Glutamatergic neuron (in vitro differentiated cells): Measurements from ENCODE around the gene RASA3. TPM values are rescaled to one million over a fixed set of nuclear protein-coding genes. Genes with fewer than 3 reads are reported as not detected.

Experiments
- DNase-seq: peaks from one replicate; pipeline ENCODE4 v3.0.0; 2022
- H3K27ac Mint-ChIP-seq: one replicate; pipeline ENCODE4 v1.8.0; 2020; ENCODE audit warnings: mild to moderate bottlenecking, mixed read lengths, inconsistent platforms; ENCODE audit not compliant: unreplicated experiment
- H3K27me3 Mint-ChIP-seq: one replicate; pipeline ENCODE4 v1.8.0; 2020; ENCODE audit warnings: mild to moderate bottlenecking, moderate library complexity, mixed read lengths, inconsistent platforms; ENCODE audit not compliant: unreplicated experiment
- H3K36me3 Mint-ChIP-seq: one replicate; pipeline ENCODE4 v1.8.0; 2020; ENCODE audit warnings: mild to moderate bottlenecking, mixed read lengths, inconsistent platforms; ENCODE audit not compliant: unreplicated experiment
- H3K4me1 Mint-ChIP-seq: one replicate; pipeline ENCODE4 v1.8.0; 2020; ENCODE audit warnings: mild to moderate bottlenecking, low read depth, mixed read lengths, inconsistent platforms; ENCODE audit not compliant: unreplicated experiment
- H3K4me3 Mint-ChIP-seq: one replicate; pipeline ENCODE4 v1.8.0; 2020; ENCODE audit warnings: mild to moderate bottlenecking, mixed read lengths, inconsistent platforms; ENCODE audit not compliant: unreplicated experiment
- H3K9me3 Mint-ChIP-seq: one replicate; pipeline ENCODE4 v1.8.0; 2020; ENCODE audit warnings: mild to moderate bottlenecking, moderate library complexity, mixed read lengths, inconsistent platforms; ENCODE audit not compliant: unreplicated experiment
- CTCF ChIP-seq: fragments of 200-600 bp; sonication (generic); IDR thresholded peaks from one replicate; pipeline ENCODE4 v1.5.0; 2021; ENCODE audit not compliant: partially characterized antibody, unreplicated experiment
- total RNA-seq: library from RNA; stranded (reverse); fragmentation: NEBNext Ultra II Directional; extraction: Animal tissue kit (Norgen Biotek cat#: 25700); gene quantifications from one replicate; pipeline ENCODE4 v1.2.1, GENCODE V29; 2021; ENCODE audit not compliant: unreplicated experiment

The RASA3 gene
- total RNA-seq, 1 donor from 2014 or later = 15.2 TPM

- Mint-ChIP-seq H3K27me3 (peaks cover under 1% of the 10 kb centered on the region), H3K4me3 (no peak overlapping the region)
Observed at GRCh38 chr13:114032126-114032799, 100.2 kb downstream of the RASA3 start.

GRCh38 chr13:114031631-114032030, 100.8 kb downstream of the RASA3 start:
- DNase-seq = no peak

More at GRCh38 chr13:114032126-114032799, 100.2 kb downstream of the RASA3 start:
- TF ChIP-seq CTCF = no peak
- peaks cover 15% of the 10 kb centered on the region for H3K4me1 Mint-ChIP-seq
- H3K36me3 Mint-ChIP-seq = peaks cover 5% of the 10 kb centered on the region
- no peak overlapping the region for H3K27ac Mint-ChIP-seq
- DNase-seq = no peak
- H3K9me3 Mint-ChIP-seq = peaks cover 19% of the 10 kb centered on the region

GRCh38 chr13:114030666-114031610, 101.5 kb downstream of the RASA3 start:
- peaks cover 3% of the 10 kb centered on the region for H3K27me3 Mint-ChIP-seq
- H3K9me3 Mint-ChIP-seq = peaks cover 17% of the 10 kb centered on the region
- H3K4me1 Mint-ChIP-seq = peaks cover 23% of the 10 kb centered on the region
- TF ChIP-seq CTCF = no peak
- peaks cover 5% of the 10 kb centered on the region for H3K36me3 Mint-ChIP-seq
- peak; percentile 17 for DNase-seq
- H3K4me3 Mint-ChIP-seq = no peak overlapping the region
- peak overlapping the region; percentile 1 for H3K27ac Mint-ChIP-seq

More at GRCh38 chr13:114031631-114032030, 100.8 kb downstream of the RASA3 start:
- peaks cover 3% of the 10 kb centered on the region for H3K27me3 Mint-ChIP-seq
- H3K36me3 Mint-ChIP-seq = peaks cover 5% of the 10 kb centered on the region
- H3K4me3 Mint-ChIP-seq = no peak overlapping the region
- H3K27ac Mint-ChIP-seq = no peak overlapping the region
- TF ChIP-seq CTCF = no peak
- H3K4me1 Mint-ChIP-seq = peaks cover 18% of the 10 kb centered on the region
- H3K9me3 Mint-ChIP-seq = peaks cover 17% of the 10 kb centered on the region

GRCh38 chr13:114029866-114030625, 102.4 kb downstream of the RASA3 start:
- H3K27ac Mint-ChIP-seq = no peak overlapping the region
- peak; percentile 51 for DNase-seq
- no peak for TF ChIP-seq CTCF

More at GRCh38 chr13:114029866-114030625, 102.4 kb downstream of the RASA3 start:
- Mint-ChIP-seq H3K27me3 (peaks cover 7% of the 10 kb centered on the region), H3K4me3 (no peak overlapping the region), H3K4me1 (peaks cover 25% of the 10 kb centered on the region), H3K36me3 (peaks cover 5% of the 10 kb centered on the region), H3K9me3 (peaks cover 20% of the 10 kb centered on the region)
